ENCODE results near the gene PHF19.
A peak's percentile ranks its signal among the peaks of the same experiment; 100 is the strongest.

The PHF19 gene

DNA sequence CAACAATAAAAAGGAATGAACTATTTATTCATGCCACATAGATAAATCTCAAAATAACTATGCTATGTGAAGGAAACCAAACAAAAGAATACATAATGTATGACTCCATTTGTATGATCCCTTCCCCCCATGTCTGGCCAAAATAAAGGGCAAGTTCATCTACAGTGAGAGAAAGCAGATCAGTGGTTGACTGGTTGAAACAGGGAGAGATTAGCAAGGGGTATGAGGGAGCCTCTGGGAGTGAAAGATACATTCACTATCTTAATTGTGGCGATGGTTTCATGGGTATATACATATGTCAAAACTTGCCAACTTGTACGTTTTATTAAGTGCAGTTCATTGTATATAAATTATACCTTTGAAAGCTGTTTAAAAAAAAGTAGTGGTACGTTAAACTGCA, 39.1 kb downstream of the PHF19 start:
- H3K4me3 ChIP-seq (ENCODE audit: low read depth, low read length), result no peak overlapping the region
- no peak for DNase-seq (ENCODE audit: low read depth)

DNA sequence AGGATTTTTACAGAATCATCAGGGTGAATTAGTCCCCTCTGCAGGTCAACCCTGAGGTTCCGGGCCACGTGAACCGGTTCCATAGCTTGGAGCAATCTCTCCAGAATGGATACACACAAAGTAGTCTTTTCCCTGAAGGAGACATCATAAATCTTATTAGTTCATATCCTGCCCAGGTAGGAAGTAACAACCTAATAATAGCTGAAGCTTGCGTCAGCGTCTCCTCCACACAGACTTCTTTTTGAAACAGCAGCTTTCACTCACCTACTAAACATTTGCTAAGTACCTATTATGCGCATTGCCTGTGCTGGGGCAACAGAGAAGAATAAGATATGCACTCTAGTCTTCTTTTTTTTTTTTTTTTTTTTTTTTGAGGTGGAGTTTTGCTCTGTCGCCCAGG, 43.7 kb downstream of the PHF19 start:
- no peak for DNase-seq (ENCODE audit: low read depth)
- no peak overlapping the region for H3K4me3 ChIP-seq (ENCODE audit: low read depth, low read length)

DNA sequence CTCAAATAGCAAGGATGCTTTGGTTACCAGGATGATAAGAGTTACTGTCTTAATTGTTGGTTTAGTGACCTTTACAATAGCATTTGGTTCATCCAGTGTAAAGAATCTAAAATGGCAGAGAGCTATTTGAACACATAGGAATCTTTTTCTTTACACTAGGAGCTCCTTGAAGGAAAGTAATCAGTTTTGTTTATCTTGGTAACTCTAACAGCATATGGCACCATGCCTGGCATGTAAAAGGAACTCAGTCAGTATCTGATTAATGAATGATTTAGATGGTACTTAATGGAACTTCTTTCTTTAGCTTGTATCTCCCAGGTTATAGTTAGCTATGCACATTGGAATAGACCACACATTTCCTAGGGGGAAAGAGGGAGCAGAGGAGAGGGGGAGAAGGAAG, 44.2 kb downstream of the PHF19 start:
- no peak overlapping the region for H3K4me3 ChIP-seq (ENCODE audit: low read depth, low read length)
- no peak for DNase-seq (ENCODE audit: low read depth)

DNA sequence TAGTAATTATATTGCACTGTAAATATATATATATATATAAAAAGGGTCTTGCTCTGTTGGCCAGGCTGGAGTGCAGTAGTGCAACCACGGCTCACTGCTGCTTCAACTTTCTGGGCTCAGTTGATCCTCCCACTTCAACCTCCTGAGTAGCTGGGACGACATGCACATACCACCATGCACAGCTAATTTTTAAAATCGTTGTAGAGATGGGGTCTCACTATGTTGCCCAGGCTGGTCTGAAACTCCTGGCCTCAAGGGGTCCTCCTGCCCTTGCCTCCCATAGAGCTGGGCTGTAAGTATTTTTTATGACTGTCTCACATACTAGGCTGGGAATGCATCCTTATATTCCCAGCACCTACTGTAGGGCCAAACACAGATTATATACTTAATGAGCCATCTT, 46.1 kb downstream of the PHF19 start:
- DNase-seq (ENCODE audit: low read depth), result no peak
- H3K4me3 ChIP-seq (ENCODE audit: low read depth, low read length), result no peak overlapping the region

DNA sequence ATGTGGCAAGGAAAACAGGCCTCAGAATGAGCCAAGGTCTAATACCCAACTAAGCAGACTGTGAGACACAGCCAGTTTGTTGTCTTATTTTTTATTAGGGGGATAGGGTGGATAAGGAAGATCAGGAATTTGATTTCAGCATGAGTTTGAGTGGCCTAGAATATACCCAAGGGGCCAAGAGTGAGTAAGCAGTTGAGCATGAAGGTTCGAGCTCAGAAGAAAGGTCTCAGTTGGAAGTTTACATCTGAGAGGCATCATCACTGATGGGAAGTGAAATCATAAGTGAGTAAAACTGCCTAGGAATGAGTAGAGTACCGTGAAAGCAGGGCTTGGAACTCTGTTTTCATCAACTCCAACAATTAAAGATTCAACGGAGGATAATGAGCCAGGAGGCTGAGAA, 46.8 kb downstream of the PHF19 start:
- peak; percentile 43 for DNase-seq (ENCODE audit: low read depth)
- H3K4me3 ChIP-seq (ENCODE audit: low read depth, low read length), result no peak overlapping the region

- no peak for DNase-seq (ENCODE audit: low read depth)
Measured at GRCh38 chr9:120829650-120830049, 47.3 kb downstream of the PHF19 start.

DNA sequence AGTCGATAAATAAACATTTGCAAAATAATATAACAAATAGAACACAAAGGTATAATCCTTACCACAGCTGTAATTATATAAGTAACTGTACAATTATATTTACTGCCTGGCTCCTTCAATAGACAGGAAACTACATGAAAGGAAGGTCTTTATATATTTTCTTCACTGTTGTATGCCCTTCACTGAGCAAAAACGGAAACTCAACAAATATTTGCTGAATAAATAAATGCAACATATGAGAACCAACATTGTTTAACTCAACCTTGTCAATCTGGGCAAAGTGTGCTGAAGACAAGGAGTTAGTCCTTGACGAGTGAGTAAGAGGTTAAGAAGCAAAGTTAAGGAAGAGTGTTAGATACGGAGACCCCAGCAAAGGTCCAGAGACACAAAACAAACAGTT, 56.9 kb downstream of the PHF19 start:
- no peak for DNase-seq (ENCODE audit: low read depth)
- H3K4me3 ChIP-seq (ENCODE audit: low read depth, low read length), result no peak overlapping the region

More at GRCh38 chr9:120829650-120830049, 47.3 kb downstream of the PHF19 start:
- no peak overlapping the region for H3K4me3 ChIP-seq (ENCODE audit: low read depth, low read length)

GRCh38 chr9:120818595-120818994, 58.4 kb downstream of the PHF19 start:
- no peak for DNase-seq (ENCODE audit: low read depth)
- H3K4me3 ChIP-seq (ENCODE audit: low read depth, low read length), result no peak overlapping the region

GRCh38 chr9:120815075-120815474, 61.9 kb downstream of the PHF19 start:
- DNase-seq (ENCODE audit: low read depth), result no peak
- H3K4me3 ChIP-seq (ENCODE audit: low read depth, low read length), result no peak overlapping the region

- no peak overlapping the region for H3K4me3 ChIP-seq (ENCODE audit: low read depth, low read length)
- no peak for DNase-seq (ENCODE audit: low read depth)
Measured at GRCh38 chr9:120808931-120809330, 68.1 kb downstream of the PHF19 start.

- no peak overlapping the region for H3K4me3 ChIP-seq (ENCODE audit: low read depth, low read length)
- no peak for DNase-seq (ENCODE audit: low read depth)
Measured at GRCh38 chr9:120807607-120808379, 69.2 kb downstream of the PHF19 start.
